Skeletal muscle tissue (tissue), 4 donors: ENCODE measurements around the gene SLC26A11. TPM values are rescaled to one million over a fixed set of nuclear protein-coding genes. Genes with fewer than 3 reads are reported as not detected.
"Not testable (repeated sequence)": the region's sequence is repeated elsewhere in the genome, so short reads cannot be mapped to it uniquely, and the experiment has no call there.

ENCODE experiments used
- H3K27ac ChIP-seq: one replicate; pipeline ENCODE4 v1.7.0; 2013; ENCODE audit warnings: mild to moderate bottlenecking, low read depth, low read length, inconsistent platforms
- H3K27me3 ChIP-seq, 3 donors: one replicate each; pipeline ENCODE4 v1.7.0; 2013; ENCODE audit warnings: low read length in 3 of 3; ENCODE audit not compliant: control insufficient read depth in 3 of 3, insufficient read depth in 3 of 3
- H3K36me3 ChIP-seq, 3 donors: one replicate each; pipeline ENCODE4 v1.7.0; 2013; ENCODE audit warnings: low read length in 3 of 3; ENCODE audit not compliant: control insufficient read depth in 3 of 3, insufficient read depth in 3 of 3
- H3K4me1 ChIP-seq, 3 donors: one replicate each; pipeline ENCODE4 v1.7.0; 2013; ENCODE audit warnings: low read length in 3 of 3, mild to moderate bottlenecking in 3 of 3; ENCODE audit not compliant: control insufficient read depth in 3 of 3, insufficient read depth in 3 of 3
- H3K4me3 ChIP-seq, 3 donors: one replicate each; pipeline ENCODE4 v1.7.0; 2013; ENCODE audit warnings: low read length in 3 of 3
- H3K9ac ChIP-seq, 3 donors: one replicate each; pipeline ENCODE4 v1.7.0; 2013; ENCODE audit warnings: low read length in 3 of 3, mild to moderate bottlenecking in 3 of 3, moderate library complexity in 2 of 3, low read depth in 1 of 3
- H3K9me3 ChIP-seq, 3 donors: one replicate each; pipeline ENCODE4 v1.7.0; 2013; ENCODE audit warnings: low read length in 3 of 3; ENCODE audit not compliant: control insufficient read depth in 3 of 3
- total RNA-seq: library from RNA; depleted of rRNA; stranded (reverse); fragments of >200 nt; gene quantifications from one replicate; pipeline ENCODE4 v1.2.3, GENCODE V29; 2014
- donor health status: Osteomylitis.

Gene SLC26A11
- total RNA-seq, 1 donor from 2014 or later: 7.3 TPM

DNA sequence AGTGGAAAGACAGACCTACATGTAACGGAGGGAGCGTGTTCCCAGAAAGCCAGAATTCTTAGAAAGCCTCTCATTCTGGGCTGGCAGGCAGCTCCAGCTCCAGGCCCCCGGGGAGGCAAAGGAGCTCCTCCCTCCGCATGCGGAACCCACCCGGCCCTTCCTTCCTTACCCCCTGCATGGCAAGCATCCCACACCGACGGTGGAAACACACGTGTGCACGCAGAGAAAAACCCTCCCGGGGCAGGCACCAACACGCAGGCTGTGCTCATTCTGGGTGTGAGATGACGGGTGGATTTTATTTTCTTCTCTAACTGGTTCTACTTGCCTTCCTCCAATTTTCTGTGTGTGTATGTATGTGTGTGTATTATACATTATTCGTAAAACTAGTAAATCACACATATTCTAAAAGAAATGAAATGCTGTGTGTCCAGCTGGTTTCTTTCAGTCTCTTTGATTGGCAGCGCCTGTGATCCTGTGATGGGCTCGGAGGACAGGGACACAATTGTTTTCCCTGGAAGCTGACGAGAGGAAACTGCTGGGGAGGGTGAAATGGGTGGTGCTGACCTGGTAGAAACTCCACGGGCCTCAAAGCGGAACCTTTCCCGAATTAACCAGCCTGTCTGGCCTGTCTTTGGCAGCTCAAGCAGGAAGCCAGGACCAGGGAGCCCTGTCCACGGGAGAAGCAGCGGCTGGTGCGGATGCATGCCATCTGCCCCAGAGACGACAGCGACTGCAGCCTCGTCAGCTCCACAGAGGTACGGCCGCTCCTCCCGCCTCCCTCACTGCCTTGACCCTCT is 28.2 kb upstream of the SLC26A11 start:
- H3K4me3 ChIP-seq: peak overlapping the region in 2 of 3 donors; percentile 24 to 29
- no peaks in the 10 kb centered on the region for H3K9me3 ChIP-seq
- H3K27me3 ChIP-seq: peaks cover 7 to 58% (median 12%) of the 10 kb centered on the region in 3 donors
- H3K27ac ChIP-seq: no peak overlapping the region
- no peaks in the 10 kb centered on the region for H3K36me3 ChIP-seq
- H3K9ac ChIP-seq: no peak overlapping the region
- peaks cover 19 to 24% (median 20%) of the 10 kb centered on the region in 3 donors for H3K4me1 ChIP-seq

DNA sequence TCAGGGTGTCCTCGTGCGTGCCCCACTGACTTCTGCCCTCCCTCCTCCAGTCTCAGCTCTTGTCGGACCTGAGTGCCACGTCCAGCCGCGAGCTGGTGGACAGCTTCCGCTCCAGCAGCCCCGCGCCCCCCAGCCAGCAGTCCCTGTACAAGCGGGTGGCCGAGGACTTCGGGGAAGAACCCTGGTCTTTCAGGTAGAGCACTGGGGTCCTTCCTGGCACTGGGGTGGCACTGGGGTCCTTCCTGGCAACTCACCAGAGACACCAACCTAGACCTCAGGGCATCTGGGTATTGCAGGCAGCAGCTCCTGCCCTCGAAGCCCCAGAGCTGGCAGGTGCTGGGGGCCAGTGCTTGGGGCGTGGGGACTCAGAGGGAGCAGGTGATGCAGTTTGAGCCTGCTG is 25.1 kb upstream of the SLC26A11 start:
- Histone ChIP-seq H3K9me3 (no peaks in the 10 kb centered on the region), H3K4me1 (peaks cover 14 to 20% (median 18%) of the 10 kb centered on the region in 3 donors), H3K36me3 (no peaks in the 10 kb centered on the region), H3K9ac (no peak overlapping the region), H3K4me3 (no peak overlapping the region), H3K27me3 (peaks cover 7 to 52% (median 12%) of the 10 kb centered on the region in 3 donors), H3K27ac (no peak overlapping the region)

DNA sequence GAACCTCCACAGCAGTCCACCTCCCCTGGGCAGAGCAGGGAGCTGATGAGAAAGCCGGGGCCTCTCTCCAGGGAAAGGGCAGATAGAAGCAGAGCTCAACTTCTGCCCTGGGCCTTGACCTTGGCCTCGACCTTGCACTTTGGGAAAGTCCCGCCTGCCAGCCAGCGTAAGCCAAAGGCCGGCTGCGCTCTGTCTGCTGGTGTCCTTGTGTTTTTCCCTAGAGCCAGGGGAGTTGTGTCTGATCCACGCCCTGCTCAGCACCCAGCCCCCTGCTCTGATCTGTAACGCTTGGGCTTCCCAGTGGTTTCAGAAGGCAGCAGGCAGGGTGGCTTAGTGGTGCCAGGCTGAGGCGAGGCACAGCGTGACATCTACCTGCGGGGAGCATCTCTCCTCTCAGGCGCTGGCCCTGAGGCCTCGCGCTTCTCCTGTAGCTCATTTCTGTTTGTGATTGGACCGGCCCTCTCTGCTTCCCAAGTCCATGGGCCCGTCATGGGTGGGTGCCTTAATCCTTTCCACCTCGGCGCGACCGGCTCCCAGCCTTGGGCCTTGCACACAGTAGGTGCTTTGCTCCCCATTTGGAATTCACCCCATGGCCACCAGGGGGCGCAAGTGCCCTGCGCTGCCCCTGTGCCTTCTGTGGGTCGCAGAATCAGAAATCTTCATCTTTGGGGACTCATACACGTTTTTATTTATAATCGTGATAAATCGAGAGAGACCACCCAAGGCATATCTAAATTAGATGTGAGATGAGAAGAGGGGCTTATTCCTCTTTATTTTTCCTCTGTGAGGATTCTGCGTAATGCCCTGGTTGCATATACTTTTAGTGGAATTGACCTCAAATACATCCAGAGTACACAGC is 24.3 kb upstream of the SLC26A11 start:
- peaks cover 7 to 49% (median 11%) of the 10 kb centered on the region in 3 donors for H3K27me3 ChIP-seq
- no peaks in the 10 kb centered on the region for H3K9me3 ChIP-seq
- H3K4me1 ChIP-seq: peaks cover 14 to 20% (median 18%) of the 10 kb centered on the region in 3 donors
- no peak overlapping the region for H3K4me3 ChIP-seq
- no peak overlapping the region for H3K27ac ChIP-seq
- H3K9ac ChIP-seq: no peak overlapping the region
- no peaks in the 10 kb centered on the region for H3K36me3 ChIP-seq

DNA sequence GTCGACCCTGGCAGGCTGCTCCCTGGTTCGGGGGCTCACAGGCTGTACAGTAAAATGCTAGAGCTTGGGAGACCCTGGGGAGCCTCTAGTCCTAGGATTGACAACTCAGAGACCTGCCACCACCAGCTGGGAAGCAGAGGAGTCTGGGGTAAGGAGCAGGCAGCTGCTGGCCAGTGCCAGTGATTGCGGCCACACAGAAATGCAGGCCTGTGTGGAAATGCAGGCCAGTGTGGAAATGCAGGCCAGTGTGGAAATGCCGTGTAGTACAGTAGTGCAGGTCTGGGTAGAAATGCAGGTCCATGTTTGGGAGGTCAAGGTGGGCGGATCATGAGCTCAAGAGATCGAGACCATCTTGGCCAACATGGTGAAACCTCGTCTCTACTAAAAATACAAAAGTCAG is 23.6 kb upstream of the SLC26A11 start:
- H3K4me3 ChIP-seq: no peak overlapping the region
- no peak overlapping the region for H3K27ac ChIP-seq
- no peaks in the 10 kb centered on the region for H3K36me3 ChIP-seq
- peaks cover 10 to 13% (median 13%) of the 10 kb centered on the region in 3 donors for H3K4me1 ChIP-seq
- peaks cover 3 to 42% (median 5%) of the 10 kb centered on the region in 3 donors for H3K27me3 ChIP-seq
- no peaks in the 10 kb centered on the region for H3K9me3 ChIP-seq
- H3K9ac ChIP-seq: no peak overlapping the region

DNA sequence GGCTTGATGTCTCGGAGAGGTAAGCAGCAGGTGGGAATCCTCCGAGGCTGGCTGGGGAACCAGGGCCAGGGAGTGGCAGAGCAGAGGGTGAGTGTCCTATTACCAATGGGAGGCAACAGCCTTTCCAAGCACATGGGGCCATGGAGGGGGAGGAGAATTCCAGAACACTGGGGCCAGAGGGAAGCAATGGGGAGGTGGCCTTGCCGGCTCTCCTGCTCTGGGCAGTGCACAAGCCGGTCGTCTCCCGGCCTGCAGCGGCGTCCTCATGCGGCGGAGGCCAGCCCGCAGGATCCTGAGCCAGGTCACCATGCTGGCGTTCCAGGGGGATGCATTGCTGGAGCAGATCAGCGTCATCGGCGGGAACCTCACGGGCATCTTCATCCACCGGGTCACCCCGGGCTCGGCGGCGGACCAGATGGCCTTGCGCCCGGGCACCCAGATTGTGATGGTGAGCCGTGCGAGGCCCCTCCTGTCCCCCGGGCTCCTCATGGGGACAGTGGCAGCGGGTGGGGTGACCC is 22.0 kb upstream of the SLC26A11 start:
- Histone ChIP-seq H3K4me3 (no peak overlapping the region), H3K27me3 (peaks cover 0 to 29% (median 5%) of the 10 kb centered on the region in 3 donors), H3K27ac (no peak overlapping the region), H3K4me1 (peaks cover 3 to 13% (median 7%) of the 10 kb centered on the region in 3 donors), H3K9ac (peak overlapping the region in 1 of 3 donors; percentile 0), H3K36me3 (no peaks in the 10 kb centered on the region), H3K9me3 (no peaks in the 10 kb centered on the region)

DNA sequence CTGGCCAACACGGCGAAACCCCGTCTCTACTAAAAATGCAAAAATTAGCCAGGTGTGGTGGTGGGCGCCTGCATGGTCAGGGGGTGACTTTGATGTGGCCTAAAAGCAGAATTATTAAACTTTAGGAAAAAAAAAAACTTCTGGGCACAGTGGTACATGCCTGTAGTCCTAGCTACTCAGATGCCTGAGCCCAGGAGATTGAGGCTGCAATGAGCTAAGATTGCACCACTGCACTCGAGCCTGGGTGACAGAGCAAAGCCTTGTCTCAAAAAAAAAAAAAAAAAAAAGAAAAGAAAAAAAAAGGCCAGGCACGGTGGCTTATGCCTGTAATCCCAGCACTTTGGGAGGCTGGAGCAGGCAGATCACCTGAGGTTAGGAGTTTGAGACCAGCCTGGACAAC is 20.9 kb upstream of the SLC26A11 start:
- H3K9ac ChIP-seq, H3K4me3 ChIP-seq, H3K9me3 ChIP-seq, H3K36me3 ChIP-seq, H3K27ac ChIP-seq: not testable (repeated sequence)
- peaks cover 3 to 13% (median 7%) of the 10 kb centered on the region in 3 donors for H3K4me1 ChIP-seq
- peaks cover 0 to 18% (median 0%) of the 10 kb centered on the region in 3 donors for H3K27me3 ChIP-seq

DNA sequence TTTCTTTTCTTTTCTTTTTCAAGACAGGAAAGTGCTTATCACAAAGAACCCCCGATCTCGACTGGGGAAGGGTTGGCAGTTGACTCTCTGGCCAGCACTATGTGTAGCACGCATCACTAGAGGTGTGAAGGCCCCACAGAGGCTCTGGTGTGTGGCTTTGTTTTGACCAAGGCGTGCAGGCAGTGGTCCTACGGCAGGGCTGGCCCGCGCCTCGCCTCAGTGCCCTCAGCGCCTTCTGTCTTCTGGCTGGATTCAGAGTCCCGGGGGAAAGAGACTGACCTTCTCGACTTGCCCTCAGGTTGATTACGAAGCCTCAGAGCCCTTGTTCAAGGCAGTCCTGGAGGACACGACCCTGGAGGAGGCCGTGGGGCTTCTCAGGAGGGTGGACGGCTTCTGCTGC is 18.8 kb upstream of the SLC26A11 start:
- H3K36me3 ChIP-seq: no peaks in the 10 kb centered on the region
- H3K9ac ChIP-seq: no peak overlapping the region
- H3K27ac ChIP-seq: no peak overlapping the region
- H3K9me3 ChIP-seq: no peaks in the 10 kb centered on the region
- no peak overlapping the region for H3K4me3 ChIP-seq
- peaks cover 3 to 8% (median 7%) of the 10 kb centered on the region in 3 donors for H3K4me1 ChIP-seq
- H3K27me3 ChIP-seq: no peaks in the 10 kb centered on the region

DNA sequence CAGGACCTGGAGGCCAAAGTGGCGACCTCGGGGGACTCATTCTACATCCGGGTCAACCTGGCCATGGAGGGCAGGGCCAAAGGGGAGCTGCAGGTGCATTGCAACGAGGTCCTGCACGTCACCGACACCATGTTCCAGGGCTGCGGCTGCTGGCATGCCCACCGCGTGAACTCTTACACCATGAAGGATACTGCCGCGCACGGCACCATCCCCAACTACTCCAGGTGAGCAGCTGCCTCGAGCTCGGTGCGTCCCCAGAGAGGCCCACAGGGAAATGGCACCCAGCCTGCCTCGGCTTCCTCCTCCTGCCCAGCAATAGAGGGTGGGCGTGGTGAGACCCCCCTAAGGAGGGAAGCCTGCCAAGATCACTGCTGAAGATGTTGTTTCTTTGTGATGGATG is 18.0 kb upstream of the SLC26A11 start:
- peaks cover 3 to 8% (median 7%) of the 10 kb centered on the region in 3 donors for H3K4me1 ChIP-seq
- no peak overlapping the region for H3K27ac ChIP-seq
- H3K27me3 ChIP-seq: no peaks in the 10 kb centered on the region
- H3K4me3 ChIP-seq: no peak overlapping the region
- H3K36me3 ChIP-seq: no peaks in the 10 kb centered on the region
- no peaks in the 10 kb centered on the region for H3K9me3 ChIP-seq
- H3K9ac ChIP-seq: no peak overlapping the region

DNA sequence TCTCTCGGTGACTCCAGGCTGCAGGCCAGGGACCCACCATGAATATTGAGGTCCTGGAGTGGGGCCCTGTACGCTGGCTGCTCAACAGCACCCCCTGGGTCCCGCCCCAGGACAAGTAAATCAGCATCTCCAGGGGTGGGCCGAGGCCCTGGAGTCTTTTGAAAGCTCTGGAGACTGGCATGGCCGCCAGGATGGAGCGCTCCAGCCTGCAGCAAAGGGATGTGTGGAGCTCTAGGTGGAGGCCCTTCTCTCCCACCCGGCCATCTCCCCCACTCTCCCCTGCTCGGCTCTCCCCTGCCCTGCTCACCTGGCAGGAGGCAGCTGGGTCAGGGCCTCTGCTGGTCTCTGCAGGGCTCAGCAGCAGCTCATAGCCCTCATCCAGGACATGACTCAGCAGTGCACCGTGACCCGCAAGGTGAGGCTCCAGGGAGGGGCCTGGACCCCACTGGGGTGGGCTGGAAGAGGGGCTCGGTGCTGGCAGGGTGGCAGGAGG is 16.7 kb upstream of the SLC26A11 start:
- H3K27me3 ChIP-seq: no peaks in the 10 kb centered on the region
- H3K36me3 ChIP-seq: peaks cover 0 to 5% (median 0%) of the 10 kb centered on the region in 3 donors
- H3K9me3 ChIP-seq: no peaks in the 10 kb centered on the region
- H3K9ac ChIP-seq: no peak overlapping the region
- no peak overlapping the region for H3K27ac ChIP-seq
- H3K4me1 ChIP-seq: no peaks in the 10 kb centered on the region
- H3K4me3 ChIP-seq: no peak overlapping the region
